Endothelial cell of umbilical vein (primary cell): ENCODE measurements around the gene PPP2R5D. TPM values are rescaled to one million over a fixed set of nuclear protein-coding genes. Genes with fewer than 3 reads are reported as not detected.

Experiments
- BruUV-seq: library from RNA; stranded (reverse); fragments of 400-500 nt; replicated peaks from 2 replicates; lab custom pipeline; 2021; lab: Mats Ljungman, UMichigan
- CTCF ChIA-PET: fragments of 300-600, 350-600 bp; sonication (Branson Sonifier 250); formaldehyde crosslinking; loops from one replicate; lab custom pipeline; 2021; ENCODE audit warnings: antibody characterized with exemption, inconsistent platforms; lab: Charles Lee
- POLR2A ChIA-PET: fragments of 300-600, 350-600 bp; sonication (Branson Sonifier 250); formaldehyde crosslinking; loops from one replicate; lab custom pipeline; 2021; ENCODE audit warnings: antibody characterized with exemption, inconsistent platforms; lab: Charles Lee
- DNase-seq: peaks from one replicate; pipeline ENCODE4 v3.0.0-alpha.2; 2011; ENCODE audit warnings: low read depth, low spot score
- FAIRE-seq: peaks from 2 replicates; lab custom pipeline; 2011; peaks lifted over from hg19 to GRCh38; lab: Jason Lieb, UNC
- H2AFZ ChIP-seq: 2 replicates; pipeline ENCODE4 v1.6.0; 2012; ENCODE audit warnings: low read depth, low read length, control low read depth, inconsistent platforms
- H3K27ac ChIP-seq: 2 replicates; pipeline ENCODE4 v1.5.1; 2011; ENCODE audit warnings: low read depth, mild to moderate bottlenecking, control low read depth, low read length, moderate library complexity; ENCODE audit not compliant: insufficient read depth
- H3K27me3 ChIP-seq, 2 experiments: 2 replicates each; pipeline versions ENCODE4 v1.6.0 to v1.6.1; 2011; ENCODE audit warnings: low read length in 2 of 2, mixed read lengths in 1 of 2; ENCODE audit not compliant: control insufficient read depth in 2 of 2, insufficient read depth in 2 of 2
- H3K36me3 ChIP-seq, 2 experiments: 2 replicates in 1 of 2; 3 replicates in 1 of 2; pipeline ENCODE4 v1.5.1; 2011; ENCODE audit warnings: low read length in 2 of 2, mild to moderate bottlenecking in 1 of 2, moderate library complexity in 1 of 2; ENCODE audit not compliant: control insufficient read depth in 2 of 2, insufficient read depth in 2 of 2; ENCODE audit errors: extremely low read depth in 1 of 2
- H3K4me1 ChIP-seq: 3 replicates; pipeline ENCODE4 v1.5.1; 2011; ENCODE audit warnings: mild to moderate bottlenecking, low read length; ENCODE audit not compliant: control insufficient read depth, insufficient read depth; ENCODE audit errors: extremely low read depth
- H3K4me2 ChIP-seq: 2 replicates; pipeline ENCODE4 v1.6.1; 2011; ENCODE audit warnings: low read length, control low read depth, mixed read lengths; ENCODE audit not compliant: insufficient read depth
- H3K4me3 ChIP-seq, 3 experiments: fragments of 200-600 bp in 1 of 3; sonication (generic), shearing (Covaris generic) in 1 of 3; replicated peaks in 1 of 3; 2 replicates each; pipeline ENCODE4 v1.5.1; 2011 to 2016; ENCODE audit warnings: control low read depth in 3 of 3, low read length in 3 of 3, mild to moderate bottlenecking in 2 of 3, inconsistent platforms in 1 of 3, low read depth in 1 of 3, moderate library complexity in 1 of 3; ENCODE audit not compliant: insufficient read depth in 1 of 3
- H3K79me2 ChIP-seq: 2 replicates; pipeline ENCODE4 v1.6.0; 2012; ENCODE audit warnings: low read length, inconsistent platforms; ENCODE audit not compliant: control insufficient read depth, insufficient read depth
- H3K9ac ChIP-seq: replicated peaks from 2 replicates; pipeline ENCODE3; 2011; ENCODE audit warnings: low read length, control low read depth; ENCODE audit not compliant: insufficient read depth; ENCODE audit errors: extremely low read depth
- H3K9me1 ChIP-seq: replicated peaks from 3 replicates; pipeline ENCODE4 v1.6.0; 2011; ENCODE audit warnings: mild to moderate bottlenecking, low read length; ENCODE audit not compliant: control insufficient read depth, insufficient read depth; ENCODE audit errors: extremely low read depth
- H3K9me3 ChIP-seq: replicated peaks from 2 replicates; pipeline ENCODE4 v1.5.1; 2012; ENCODE audit warnings: low read length, inconsistent platforms; ENCODE audit not compliant: control insufficient read depth, insufficient read depth
- H4K20me1 ChIP-seq: replicated peaks from 2 replicates; pipeline ENCODE3; 2011; ENCODE audit warnings: mild to moderate bottlenecking, low read length; ENCODE audit not compliant: control insufficient read depth, insufficient read depth; ENCODE audit errors: extremely low read depth
- EZH2 ChIP-seq: IDR thresholded peaks from 2 replicates; pipeline ENCODE4 v1.6.1; 2012; ENCODE audit warnings: borderline replicate concordance, low read depth, mild to moderate bottlenecking, moderate library complexity, low read length, inconsistent platforms; ENCODE audit not compliant: severe bottlenecking
- FOS ChIP-seq: IDR thresholded peaks from 2 replicates; pipeline ENCODE4 v1.6.1; 2011; ENCODE audit warnings: mild to moderate bottlenecking, low read length, moderate library complexity, borderline replicate concordance; ENCODE audit not compliant: insufficient read depth
- GATA2 ChIP-seq: IDR thresholded peaks from 2 replicates; pipeline ENCODE4 v1.7.0; 2011; ENCODE audit warnings: low read depth, mild to moderate bottlenecking, moderate library complexity, mixed read lengths, low read length; ENCODE audit not compliant: insufficient read length, insufficient read depth
- JUN ChIP-seq: IDR thresholded peaks from 2 replicates; pipeline ENCODE4 v1.6.1; 2011; ENCODE audit warnings: borderline replicate concordance, low read depth; ENCODE audit not compliant: insufficient read length, insufficient read depth
- MYC ChIP-seq: IDR thresholded peaks from one replicate; pipeline ENCODE4 v1.6.1; 2011; ENCODE audit warnings: mild to moderate bottlenecking, low read depth, low read length
- POLR2A ChIP-seq: IDR thresholded peaks from 2 replicates; pipeline ENCODE4 v1.6.1; 2012; ENCODE audit warnings: low read depth, mild to moderate bottlenecking, control low read depth, low read length
- POLR2AphosphoS5 ChIP-seq: IDR thresholded peaks from 2 replicates; pipeline ENCODE4 v1.6.1; 2012; ENCODE audit warnings: low read depth, mild to moderate bottlenecking, control low read depth, low read length, moderate library complexity; ENCODE audit not compliant: insufficient read depth
- dilution Hi-C: fragments of 300-500 bp; cut with MboI; formaldehyde crosslinking; loops from one replicate; pipeline ENCODE4 v1.15.0; 2019; ENCODE audit warnings: low sequenced_read_pairs; ENCODE audit not compliant: extremely low pct_ligation_motif_present
- intact Hi-C: fragments of 100-400 bp; cut with micrococcal nuclease; formaldehyde crosslinking; loops from one replicate; pipeline ENCODE4 v1.10.0; 2022
- polyA plus RNA-seq, 4 experiments: library from polyadenylated mRNA; depleted of rRNA in 3 of 4; stranded (reverse) in 3 of 4; unstranded in 1 of 4; fragments of >200 nt; gene quantifications; 2 replicates each; pipeline versions ENCODE4 v1.2.1 to v1.2.3, GENCODE V29; 2011 to 2012; ENCODE audit warnings: missing spikeins in 1 of 4
- total RNA-seq: library from RNA; stranded (reverse); gene quantifications from 2 replicates; pipeline ENCODE4 v1.2.3, GENCODE V29; 2021
- TF ChIP-seq, protein P1 (sequence below): IDR thresholded peaks from 2 replicates; pipeline ENCODE4 v1.6.1; 2011; ENCODE audit not compliant: insufficient read depth, insufficient read length
- TF ChIP-seq, protein P2 (sequence below), 2 donors: IDR thresholded peaks; 1 replicate in 1 of 2; 2 replicates in 1 of 2; pipeline ENCODE4 v1.5.1; 2011; ENCODE audit warnings: low read length in 2 of 2, mild to moderate bottlenecking in 2 of 2, moderate library complexity in 2 of 2, control low read depth in 1 of 2, inconsistent platforms in 1 of 2, low read depth in 1 of 2; ENCODE audit not compliant: insufficient read depth in 1 of 2; ENCODE audit errors: extremely low read depth in 1 of 2

PPP2R5D gene
- total and polyA plus RNA-seq, 2 donors (not counting 3 experiments of a cell fraction or from before 2014, with no cell fraction given): 45.5 to 60.2 TPM

DNA sequence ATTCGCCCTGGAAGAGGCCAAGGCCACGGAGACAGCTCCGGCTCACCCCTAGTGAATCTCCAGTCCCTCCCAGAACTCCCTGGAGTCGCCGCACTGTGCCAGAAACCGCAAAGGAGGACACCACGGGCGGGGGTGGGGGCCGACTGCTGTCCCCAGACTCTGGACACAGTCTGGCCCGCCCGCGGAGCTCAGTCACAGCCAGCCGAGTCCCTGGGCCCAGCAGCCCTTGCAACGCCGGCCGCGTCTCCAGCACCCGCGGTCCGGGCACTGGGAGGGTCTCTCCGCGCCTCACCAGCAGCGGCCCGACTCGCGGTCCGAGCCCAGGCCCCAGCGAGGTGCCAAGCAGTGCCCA, 5.9 kb upstream of the PPP2R5D start:
- no TSS peak for BruUV-seq
- Histone ChIP-seq H3K79me2 (peaks cover 12% of the 10 kb centered on the region), H2AFZ (peak overlapping the region; percentile 93), H3K4me3 (peak overlapping the region; percentile 62 to 74 (median 72)), H3K36me3 (no peaks in the 10 kb centered on the region), H3K27me3 (no peaks in the 10 kb centered on the region), H3K9me1 (no peaks in the 10 kb centered on the region), H3K4me1 (peaks cover 23% of the 10 kb centered on the region), H3K27ac (peak overlapping the region; percentile 58), H3K9me3 (no peaks in the 10 kb centered on the region), H4K20me1 (no peaks in the 10 kb centered on the region), H3K9ac (peak overlapping the region; percentile 66), H3K4me2 (peak overlapping the region; percentile 87)
- DNase-seq: peak; percentile 37
- ChIA-PET POLR2A (no interaction called here), CTCF (interaction anchor here (1.4 to 2.0 kb wide), 5 partner anchors 13 to 165 kb away, joined by 3 to 12 read pairs (median 6); partner anchors contain the start of genes CNPY3, CUL7, KLC4 and MRPL2)
- TF ChIP-seq POLR2AphosphoS5 (no peak), FOS (no peak), JUN (no peak), EZH2 (no peak), MYC (no peak), POLR2A (no peak), GATA2 (no peak)
- TF ChIP-seq, protein P1, sequence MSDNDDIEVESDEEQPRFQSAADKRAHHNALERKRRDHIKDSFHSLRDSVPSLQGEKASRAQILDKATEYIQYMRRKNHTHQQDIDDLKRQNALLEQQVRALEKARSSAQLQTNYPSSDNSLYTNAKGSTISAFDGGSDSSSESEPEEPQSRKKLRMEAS: no peak
- TF ChIP-seq, protein P2, sequence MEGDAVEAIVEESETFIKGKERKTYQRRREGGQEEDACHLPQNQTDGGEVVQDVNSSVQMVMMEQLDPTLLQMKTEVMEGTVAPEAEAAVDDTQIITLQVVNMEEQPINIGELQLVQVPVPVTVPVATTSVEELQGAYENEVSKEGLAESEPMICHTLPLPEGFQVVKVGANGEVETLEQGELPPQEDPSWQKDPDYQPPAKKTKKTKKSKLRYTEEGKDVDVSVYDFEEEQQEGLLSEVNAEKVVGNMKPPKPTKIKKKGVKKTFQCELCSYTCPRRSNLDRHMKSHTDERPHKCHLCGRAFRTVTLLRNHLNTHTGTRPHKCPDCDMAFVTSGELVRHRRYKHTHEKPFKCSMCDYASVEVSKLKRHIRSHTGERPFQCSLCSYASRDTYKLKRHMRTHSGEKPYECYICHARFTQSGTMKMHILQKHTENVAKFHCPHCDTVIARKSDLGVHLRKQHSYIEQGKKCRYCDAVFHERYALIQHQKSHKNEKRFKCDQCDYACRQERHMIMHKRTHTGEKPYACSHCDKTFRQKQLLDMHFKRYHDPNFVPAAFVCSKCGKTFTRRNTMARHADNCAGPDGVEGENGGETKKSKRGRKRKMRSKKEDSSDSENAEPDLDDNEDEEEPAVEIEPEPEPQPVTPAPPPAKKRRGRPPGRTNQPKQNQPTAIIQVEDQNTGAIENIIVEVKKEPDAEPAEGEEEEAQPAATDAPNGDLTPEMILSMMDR (IDR thresholded peaks at IDR 0.05; ENCODE audit: extremely low read depth in 1 of 2, insufficient read depth in 1 of 2, low read depth in 1 of 2, low read length in 2 of 2): no peak
- FAIRE-seq: peak; percentile 52
- intact Hi-C loops (loop anchor here (2.0 kb wide), 2 partner anchors 18 to 36 kb away; partner anchors contain the start of genes GNMT and KLHDC3), dilution Hi-C loops (no loop called here)
